HG03139 (cell line): Measurements from ENCODE around the gene CFAP97D2.
"Not testable (repeated sequence)": the region's sequence is repeated elsewhere in the genome, so short reads cannot be mapped to it uniquely, and the experiment has no call there.

Experiments
- ATAC-seq: cut with Tn5 transposase; IDR thresholded peaks from one replicate; pipeline ENCODE4 v1.9.1; 2021; ENCODE audit not compliant: unreplicated experiment

CFAP97D2 gene

GRCh38 chr13:114264313-114264712 is 85.3 kb downstream of the CFAP97D2 start:
- ATAC-seq = not testable (repeated sequence)

- ATAC-seq = no peak
These were observed 86.0 kb downstream of the CFAP97D2 start for GRCh38 chr13:114264886-114265611.

GRCh38 chr13:114266241-114266640 is 87.2 kb downstream of the CFAP97D2 start:
- ATAC-seq = no peak

- ATAC-seq = no peak
These were observed 89.6 kb downstream of the CFAP97D2 start for GRCh38 chr13:114268344-114269280.

- ATAC-seq = no peak
These were observed 90.3 kb downstream of the CFAP97D2 start for GRCh38 chr13:114269281-114269770.
